Measurements from ENCODE around the gene ACBD3. TPM values are rescaled to one million over a fixed set of nuclear protein-coding genes. Genes with fewer than 3 reads are reported as not detected.
A peak's percentile ranks its signal among the peaks of the same experiment; 100 is the strongest.

The ACBD3 gene
- total and polyA plus RNA-seq, 2 of the 8 experiments (the other 6 are each of a cell fraction or from before 2014, with no cell fraction given), result 8.4 to 29.4 TPM

GRCh38 chr1:226209307-226210059, 22.9 kb upstream of the ACBD3 start:
- POLR2A ChIA-PET (ENCODE audit: partially characterized antibody), result interaction anchor here (1.4 kb wide), 1 partner anchor 10 kb away, joined by 3 read pairs; no protein-coding TSS in a partner anchor
- peaks cover 2 to 14% (median 8%) of the 10 kb centered on the region in 4 experiments for H3K4me1 ChIP-seq (replicated peaks in 1 of 4; ENCODE audit: control insufficient read depth in 3 of 4, insufficient read depth in 4 of 4, low read length in 3 of 4)
- no peak overlapping the region for H4K5ac ChIP-seq (ENCODE audit: insufficient read length, low read depth, low read length)
- no peak overlapping the region for H4K8ac ChIP-seq (ENCODE audit: extremely low read depth, insufficient read depth, low read length)
- no peaks in the 10 kb centered on the region for H3K23me2 ChIP-seq (ENCODE audit: low read depth, low read length)
- H2AFZ ChIP-seq (ENCODE audit: low read length), result no peak overlapping the region
- H3K27me3 ChIP-seq (replicated peaks in 1 of 4; ENCODE audit: control insufficient read depth in 3 of 4, extremely low read depth in 1 of 4, insufficient read depth in 3 of 4, low read length in 3 of 4), result peaks cover 0 to 4% (median 1%) of the 10 kb centered on the region in 4 experiments; a peak in 2 of 7 replicates
- FAIRE-seq (no peak), DNase-seq (ENCODE audit: low read depth in 1 of 2, low spot score in 2 of 2) (no peak)
- H3K56ac ChIP-seq (replicated peaks; ENCODE audit: insufficient read length, low read depth, low read length), result no peak overlapping the region
- no peak overlapping the region for H3K27ac ChIP-seq (ENCODE audit: low read depth, low read length)
- CTCF ChIA-PET (ENCODE audit: partially characterized antibody), result interaction anchor here (1.4 to 6.3 kb wide), 4 partner anchors 9 to 84 kb away, joined by 4 to 39 read pairs (median 14); no protein-coding TSS in a partner anchor
- H3K23ac ChIP-seq (ENCODE audit: insufficient read length), result no peak overlapping the region
- peak overlapping the region; percentile 52; the same call in 1 of the 2 replicates for H2BK5ac ChIP-seq (ENCODE audit: low read depth, low read length)
- WGBS, 2 experiments (ENCODE audit: extremely low coverage in 1 of 2, insufficient coverage in 1 of 2, insufficient read length in 1 of 2, insufficient replicate concordance in 2 of 2, low coverage in 1 of 2, low lambda C conversion rate in 2 of 2, missing lambda C conversion rate in 1 of 2), result 90% methylated on average over 17 of the region's 17 CpGs; no CpG with 5 or more reads in 1 of the 2 experiments
- H2BK12ac ChIP-seq (ENCODE audit: low read depth, low read length), result peak overlapping the region; percentile 39; the same call in 1 of the 2 replicates
- H2AK5ac ChIP-seq (ENCODE audit: low read depth, low read length), result 0 out of 2 replicates have a peak overlapping the region, but pooled peaks have one; percentile 24
- H3K18ac ChIP-seq (ENCODE audit: extremely low read depth, low read length), result peak overlapping the region; percentile 71
- no peaks in the 10 kb centered on the region for H3K36me3 ChIP-seq (ENCODE audit: control insufficient read depth in 2 of 4, insufficient read depth in 4 of 4, low read length in 3 of 4)
- peak overlapping the region; percentile 7 for H3K4ac ChIP-seq (replicated peaks; ENCODE audit: insufficient read length, low read depth, low read length)
- H3K14ac ChIP-seq (ENCODE audit: insufficient read length), result no peak overlapping the region
- no peak overlapping the region for H2BK120ac ChIP-seq (replicated peaks; ENCODE audit: low read depth, low read length)
- no peak overlapping the region for H3K4me2 ChIP-seq (ENCODE audit: insufficient read depth in 1 of 2, low read depth in 2 of 2, low read length in 2 of 2)
- peak overlapping the region; percentile 97 for H2BK20ac ChIP-seq (ENCODE audit: low read length)
- no peaks in the 10 kb centered on the region for H4K20me1 ChIP-seq (replicated peaks in 1 of 2; ENCODE audit: control insufficient read depth in 1 of 2, insufficient read depth in 2 of 2, low read length in 2 of 2)
- H3K79me1 ChIP-seq (ENCODE audit: low read depth, low read length), result no peaks in the 10 kb centered on the region
- H3K9ac ChIP-seq (replicated peaks in 1 of 4; ENCODE audit: extremely low read depth in 1 of 4, low read depth in 3 of 4, low read length in 3 of 4), result no peak overlapping the region
- no peak overlapping the region for H3K4me3 ChIP-seq (ENCODE audit: extremely low read depth in 1 of 4, insufficient read depth in 2 of 4, low read depth in 3 of 4, low read length in 4 of 4)
- no peak overlapping the region for H2BK15ac ChIP-seq (ENCODE audit: low read length)
- H4K91ac ChIP-seq (replicated peaks; ENCODE audit: insufficient read length, low read length), result no peak overlapping the region
- no peaks in the 10 kb centered on the region for H3K9me3 ChIP-seq (ENCODE audit: insufficient read depth in 2 of 2, low read depth in 1 of 2, low read length in 1 of 2)
- H3K79me2 ChIP-seq (ENCODE audit: control insufficient read depth in 1 of 2, insufficient read depth in 2 of 2, low read length in 2 of 2), result no peaks in the 10 kb centered on the region
- TF ChIP-seq SAP30 (IDR thresholded peaks at IDR 0.05; ENCODE audit: insufficient read depth, insufficient replicate concordance, low read length) (no peak), ZNF274 (IDR thresholded peaks at IDR 0.05; ENCODE audit: borderline replicate concordance, extremely low read depth, low read length) (no peak), CHD2 (IDR thresholded peaks at IDR 0.05; ENCODE audit: low read length) (no peak), RFX5 (IDR thresholded peaks at IDR 0.05; ENCODE audit: borderline replicate concordance, low read depth, low read length) (no peak), JUND (IDR thresholded peaks at IDR 0.05; ENCODE audit: low read length) (no peak), CHD1 (IDR thresholded peaks at IDR 0.05; ENCODE audit: low read depth, low read length) (no peak), KDM5A (IDR thresholded peaks at IDR 0.05; ENCODE audit: low read length) (no peak), SP2 (IDR thresholded peaks at IDR 0.05; ENCODE audit: low read length) (no peak), TAF1 (IDR thresholded peaks at IDR 0.05; ENCODE audit: low read depth, low read length) (no peak), SRF (IDR thresholded peaks at IDR 0.05; ENCODE audit: low read depth, low read length) (no peak), BRCA1 (IDR thresholded peaks at IDR 0.05; ENCODE audit: low read depth, low read length) (no peak), RXRA (IDR thresholded peaks at IDR 0.05; ENCODE audit: insufficient read depth, low read depth, low read length) (no peak), YY1 (IDR thresholded peaks at IDR 0.05; ENCODE audit: low read depth, low read length) (no peak)
